NCI-H2107 (cell line): ENCODE results near the gene ACSF2.

Source experiments
- DNase-seq: peaks from one replicate; lab custom pipeline; 2025; lab: John Stamatoyannopoulos, UW

ACSF2 gene

GRCh38 chr17:50440172-50440837, 14.3 kb downstream of the ACSF2 start:
- DNase-seq = no peak

DNA sequence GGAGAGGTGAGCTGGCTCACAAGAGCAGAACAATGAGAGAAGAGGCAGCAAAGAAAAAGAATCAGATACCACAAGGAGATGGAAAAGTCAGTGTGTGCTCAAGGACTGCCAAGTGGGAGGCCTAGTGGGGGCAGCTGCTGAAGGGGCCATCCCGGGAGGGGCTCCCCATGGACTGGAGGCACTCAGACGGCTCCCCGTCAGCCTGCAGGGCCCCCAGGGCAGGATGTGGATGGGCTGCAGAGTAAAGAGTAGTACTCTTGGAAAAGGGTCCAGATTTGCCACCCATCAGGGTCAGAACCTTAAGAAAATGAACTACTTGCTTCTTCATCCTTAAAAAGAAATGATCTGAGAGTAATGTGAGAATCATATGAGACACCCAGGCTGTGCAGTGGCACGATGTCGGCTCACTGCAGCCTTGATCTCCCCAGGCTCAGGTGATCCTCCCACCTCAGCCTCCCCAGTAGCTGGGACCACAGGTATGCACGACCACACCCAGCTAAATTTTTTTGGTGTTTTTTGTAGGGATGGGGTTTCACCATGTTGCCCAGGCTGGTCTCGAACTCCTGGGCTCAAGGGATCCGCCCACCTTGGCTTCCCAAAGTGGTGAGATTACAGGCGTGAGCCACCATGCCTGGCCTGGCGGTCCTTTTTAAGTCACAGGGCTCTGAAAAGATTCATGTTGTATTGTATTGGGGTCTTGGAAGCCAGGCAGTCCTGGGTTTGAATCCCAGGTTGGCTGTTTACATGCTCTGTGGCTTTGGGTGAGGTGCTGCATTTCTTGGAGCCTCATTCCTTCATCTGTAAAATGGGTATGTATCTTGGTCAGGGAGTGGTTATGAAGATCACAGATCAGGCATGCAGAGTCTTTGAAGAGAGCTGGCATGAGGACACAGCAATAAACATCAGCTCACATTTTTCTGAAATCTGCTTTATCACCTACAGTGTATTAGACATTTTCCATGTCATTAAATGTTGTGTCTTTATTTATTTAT, 15.1 kb downstream of the ACSF2 start:
- no peak for DNase-seq

GRCh38 chr17:50443505-50443974, 17.5 kb downstream of the ACSF2 start:
- DNase-seq = no peak

GRCh38 chr17:50444841-50445715, 19.1 kb downstream of the ACSF2 start:
- DNase-seq = no peak

DNA sequence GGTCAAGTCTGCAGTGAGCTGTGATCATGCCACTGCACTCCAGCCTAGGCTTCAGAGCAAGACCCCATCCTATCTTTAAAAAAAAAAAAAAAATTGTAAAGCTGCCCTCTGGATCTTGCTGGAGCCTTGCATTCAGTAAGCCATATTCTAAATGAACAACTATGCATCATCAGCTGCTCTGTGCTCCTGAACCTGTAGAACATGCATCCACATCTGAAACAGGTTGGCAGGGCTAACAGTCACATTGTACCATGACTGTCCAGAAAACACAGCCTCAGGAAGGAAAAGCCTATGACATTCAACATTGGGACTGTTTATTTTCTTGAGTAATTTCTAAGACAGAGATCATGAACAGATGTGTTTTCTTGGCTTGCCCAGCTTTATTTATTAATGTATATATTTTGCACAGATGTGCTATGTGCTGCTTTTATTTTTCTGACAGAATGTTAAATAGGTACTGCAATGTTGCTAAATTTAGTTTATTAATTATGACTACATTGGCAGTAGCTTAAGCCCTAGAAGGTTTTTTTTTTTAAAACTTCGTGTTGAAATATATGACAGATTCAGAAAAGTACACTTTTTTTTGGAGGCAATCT, 19.8 kb downstream of the ACSF2 start:
- no peak for DNase-seq

GRCh38 chr17:50447870-50448595, 22.0 kb downstream of the ACSF2 start:
- no peak for DNase-seq

- DNase-seq = no peak
These were observed 22.6 kb downstream of the ACSF2 start for GRCh38 chr17:50448643-50449042.

DNA sequence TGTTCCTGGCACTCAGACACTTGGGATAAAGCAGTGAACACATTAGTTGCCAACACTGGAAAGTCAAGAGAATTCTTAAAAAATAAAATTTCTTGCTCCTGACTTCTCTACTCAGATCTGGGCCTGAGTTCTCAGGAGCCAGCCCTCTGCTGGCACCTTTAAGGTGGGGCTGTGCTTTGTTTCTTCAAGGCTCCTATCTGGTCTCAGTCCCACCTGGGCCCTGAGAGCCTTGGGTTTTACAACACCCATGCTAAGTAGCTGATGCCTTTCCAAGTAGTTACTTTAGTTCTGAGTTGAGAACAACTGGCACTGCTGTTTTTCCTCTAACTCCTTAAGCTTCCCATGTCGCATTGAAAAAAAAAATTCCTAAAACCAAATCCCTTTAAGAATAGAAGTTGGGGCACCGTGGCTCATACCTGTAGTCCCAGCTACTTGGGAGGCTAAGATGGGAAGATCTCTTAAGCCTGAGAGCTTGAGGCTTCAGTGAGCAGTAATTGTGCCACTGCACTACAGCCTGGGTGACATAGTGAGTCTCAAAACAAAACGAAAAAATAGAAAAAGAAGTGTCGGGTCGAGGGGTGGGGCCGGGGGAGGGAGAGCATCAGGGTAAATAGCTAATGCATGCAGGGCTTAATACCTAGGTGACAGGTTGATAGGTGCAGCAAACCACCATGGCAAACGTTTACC, 26.1 kb downstream of the ACSF2 start:
- no peak for DNase-seq

- no peak for DNase-seq
These were observed 26.7 kb downstream of the ACSF2 start for GRCh38 chr17:50452630-50453300.

DNA sequence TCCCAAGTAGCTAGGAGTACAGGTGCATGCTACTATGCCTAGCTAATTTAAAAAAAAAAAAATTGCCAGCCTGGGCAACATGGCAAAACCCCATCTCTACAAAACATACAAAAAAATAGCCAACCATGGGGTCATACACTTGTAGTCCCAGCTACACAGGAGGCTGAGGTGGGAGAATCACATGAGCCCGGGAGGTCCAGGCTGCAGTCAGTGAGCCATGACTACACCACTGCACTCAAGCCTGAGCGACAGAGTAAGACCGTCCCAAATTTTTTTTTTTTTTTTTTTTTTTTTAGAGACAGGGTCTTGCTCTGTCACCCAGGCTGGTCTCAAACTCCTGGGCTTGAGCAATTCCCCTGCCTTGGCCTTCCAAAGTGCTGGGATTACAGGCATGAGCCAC, 27.9 kb downstream of the ACSF2 start:
- no peak for DNase-seq

DNA sequence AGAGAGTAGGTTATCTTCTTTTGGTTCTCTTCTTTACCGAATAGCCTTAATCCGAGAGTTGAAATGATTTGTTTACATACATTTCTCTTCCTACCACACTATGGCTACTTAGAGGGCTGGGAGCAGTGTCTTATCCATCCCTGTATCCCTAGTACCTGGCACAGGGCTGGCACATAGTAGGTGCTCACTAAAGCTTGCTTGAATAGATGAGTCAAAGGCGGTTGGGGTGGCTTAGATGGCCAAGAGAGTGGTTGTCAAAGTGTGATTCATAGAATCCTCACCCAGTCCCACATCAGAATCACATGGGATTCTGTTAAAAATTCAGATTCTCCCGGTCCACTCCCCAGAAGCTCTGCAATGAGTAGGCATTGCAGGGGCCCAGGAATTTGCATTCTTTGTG, 31.6 kb downstream of the ACSF2 start:
- no peak for DNase-seq

GRCh38 chr17:50458270-50458669, 32.3 kb downstream of the ACSF2 start:
- DNase-seq = no peak

GRCh38 chr17:50458701-50459676, 33.0 kb downstream of the ACSF2 start:
- no peak for DNase-seq

- no peak for DNase-seq
These were observed 33.7 kb downstream of the ACSF2 start for GRCh38 chr17:50459756-50460155.

DNA sequence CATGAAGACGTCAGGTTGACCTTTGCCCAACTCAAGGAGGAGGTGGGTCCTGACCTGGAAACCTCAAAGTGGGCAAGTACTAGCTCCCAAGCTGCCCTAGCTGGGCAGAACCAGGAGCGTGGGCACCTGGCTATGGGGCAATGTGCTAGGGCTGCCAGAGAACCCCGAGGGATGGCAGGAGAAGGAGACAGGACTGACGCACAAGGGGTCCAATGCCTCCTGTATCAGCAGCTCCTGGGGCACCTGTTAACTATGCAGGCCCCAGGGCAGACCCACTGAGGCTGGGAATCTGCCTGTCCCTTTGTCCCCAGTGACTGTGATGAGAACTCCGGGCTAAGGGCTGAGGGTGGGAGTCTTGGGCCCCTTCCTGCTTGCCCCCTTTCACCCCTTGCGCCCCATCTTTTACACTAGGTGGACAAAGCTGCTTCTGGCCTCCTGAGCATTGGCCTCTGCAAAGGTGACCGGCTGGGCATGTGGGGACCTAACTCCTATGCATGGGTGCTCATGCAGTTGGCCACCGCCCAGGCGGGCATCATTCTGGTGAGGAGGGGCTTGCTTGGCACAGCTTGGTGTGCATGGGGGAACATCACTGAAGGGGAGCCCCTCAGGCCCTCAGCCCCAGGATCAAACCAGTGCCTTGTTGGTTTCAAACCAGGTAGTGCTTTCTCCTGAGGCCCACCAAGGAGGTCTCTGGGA, 35.0 kb downstream of the ACSF2 start:
- no peak for DNase-seq

DNA sequence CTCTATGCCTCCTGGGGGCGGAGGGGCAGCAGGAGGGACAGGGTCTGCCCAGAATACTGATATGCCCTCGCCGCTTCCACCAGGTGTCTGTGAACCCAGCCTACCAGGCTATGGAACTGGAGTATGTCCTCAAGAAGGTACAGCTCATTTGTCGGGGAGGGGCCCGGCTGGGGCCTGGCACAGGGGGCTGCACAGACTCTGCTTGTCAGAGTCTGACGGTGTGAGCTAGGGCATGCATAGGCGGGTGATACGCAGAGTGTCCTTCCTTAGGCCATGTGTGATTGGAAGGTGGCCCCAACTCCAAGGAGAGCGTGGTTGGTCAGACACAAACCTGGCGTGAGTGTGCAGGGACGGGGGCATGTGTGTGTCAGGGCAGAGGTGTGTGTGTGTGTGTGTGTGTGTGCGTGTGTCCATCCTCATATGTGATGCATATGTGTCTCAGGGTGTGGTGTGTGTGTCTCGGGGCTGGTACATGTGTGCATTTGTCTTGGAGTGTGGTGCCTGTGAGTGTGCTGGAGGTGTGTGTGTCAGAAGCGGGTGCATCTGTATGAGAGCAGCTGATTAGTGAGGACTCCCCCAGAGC, 35.6 kb downstream of the ACSF2 start:
- DNase-seq = no peak

DNA sequence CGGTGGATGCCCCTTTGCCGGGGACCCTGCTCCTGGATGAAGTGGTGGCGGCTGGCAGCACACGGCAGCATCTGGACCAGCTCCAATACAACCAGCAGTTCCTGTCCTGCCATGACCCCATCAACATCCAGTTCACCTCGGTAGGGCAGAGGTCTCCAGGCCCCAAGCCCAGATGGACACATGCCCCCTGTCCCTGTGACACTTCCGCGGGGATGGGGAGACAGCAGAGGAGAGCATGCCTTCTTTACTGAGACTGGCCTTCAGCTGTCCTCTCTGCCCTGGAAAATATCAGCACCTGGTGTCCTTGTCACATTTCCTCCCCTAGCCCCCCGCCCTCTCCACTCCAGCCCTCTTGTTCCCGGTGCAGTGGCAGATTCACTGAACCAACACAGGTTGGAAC, 36.4 kb downstream of the ACSF2 start:
- no peak for DNase-seq

DNA sequence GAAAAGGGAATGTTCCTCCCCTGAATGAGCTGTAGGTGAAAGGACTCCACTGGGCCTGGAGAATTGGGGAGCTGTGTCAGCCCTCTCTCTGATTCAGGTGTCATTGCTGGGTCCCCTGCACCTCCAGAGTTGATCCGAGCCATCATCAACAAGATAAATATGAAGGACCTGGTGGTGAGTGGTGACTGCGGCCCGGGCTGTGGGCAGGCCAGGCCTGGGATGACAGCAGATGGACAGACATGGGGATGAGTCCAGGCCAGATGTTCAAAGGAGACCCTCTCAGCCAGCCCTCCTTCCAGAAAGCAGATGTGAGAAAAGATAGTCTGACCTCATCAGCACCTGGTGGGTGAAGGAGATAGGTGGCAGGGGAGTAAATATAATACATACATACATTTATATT, 38.1 kb downstream of the ACSF2 start:
- no peak for DNase-seq
